HepG2 (cell line): ENCODE measurements around the gene STK11. TPM values are rescaled to one million over a fixed set of nuclear protein-coding genes. Genes with fewer than 3 reads are reported as not detected.

Source experiments
- MAZ ChIP-seq, 2 experiments: sonication (generic) in 1 of 2; formaldehyde crosslinking in 1 of 2; IDR thresholded peaks; 2 replicates each; pipeline versions ENCODE4 v1.5.0 to v1.6.1; 2012 to 2020; ENCODE audit warnings: low read depth in 2 of 2, mild to moderate bottlenecking in 2 of 2, borderline replicate concordance in 1 of 2, improper control_type of control experiment in 1 of 2, low read length in 1 of 2, missing genetic modification reagents in 1 of 2, moderate library complexity in 1 of 2
- MTA3 ChIP-seq: sonication (generic); formaldehyde crosslinking; IDR thresholded peaks from 2 replicates; pipeline ENCODE4 v1.4.0; 2020; ENCODE audit warnings: missing genetic modification reagents
- SP5 ChIP-seq: IDR thresholded peaks from 2 replicates; pipeline ENCODE4 v1.6.1; 2016; ENCODE audit warnings: low read depth, borderline replicate concordance
- SRF ChIP-seq: IDR thresholded peaks from 2 replicates; pipeline ENCODE4 v1.6.1; 2011; ENCODE audit warnings: mild to moderate bottlenecking, low read depth, low read length, moderate library complexity
- SRSF4 ChIP-seq: fragments of 200-400 bp; formaldehyde crosslinking; IDR thresholded peaks from one replicate; pipeline ENCODE4 v1.6.1; 2018; ENCODE audit warnings: mild to moderate bottlenecking, low read depth, low read length, moderate library complexity; ENCODE audit not compliant: poor library complexity, severe bottlenecking
- ZFY ChIP-seq: sonication (generic); formaldehyde crosslinking; IDR thresholded peaks from 2 replicates; pipeline ENCODE4 v1.4.0; 2020; ENCODE audit warnings: missing genetic modification reagents
- ZNF260 ChIP-seq: sonication (generic); formaldehyde crosslinking; IDR thresholded peaks from 2 replicates; pipeline ENCODE4 v1.4.0; 2020; ENCODE audit warnings: missing genetic modification reagents, low read depth, mild to moderate bottlenecking, borderline replicate concordance
- ZNF264 ChIP-seq: sonication (generic); formaldehyde crosslinking; IDR thresholded peaks from 2 replicates; pipeline ENCODE4 v1.4.0; 2020; ENCODE audit warnings: missing genetic modification reagents
- ZNF850 ChIP-seq: sonication (generic); formaldehyde crosslinking; conservative IDR thresholded peaks from 2 replicates; pipeline ENCODE4 v1.9.0; 2021; ENCODE audit warnings: mild to moderate bottlenecking, missing genetic modification reagents
- polyA plus RNA-seq, 8 experiments: library from polyadenylated mRNA; depleted of rRNA in 3 of 8; stranded (reverse) in 7 of 8; unstranded in 1 of 8; fragments of >200 nt; fragmentation: Illumina TruSeq in 4 of 8; extraction: Trizol in 4 of 8; gene quantifications; 2 replicates each; pipeline versions ENCODE4 v1.2.1 to v1.2.3, GENCODE V29; 2011 to 2016; ENCODE audit warnings: low read depth in 4 of 8, missing spikeins in 1 of 8, mixed read lengths in 1 of 8; ENCODE audit not compliant: insufficient read depth in 1 of 8
- total RNA-seq, 5 experiments: library from RNA; depleted of rRNA; stranded (reverse); fragments of >200 nt; fragmentation: Illumina TruSeq; extraction: Trizol; gene quantifications; 2 replicates each; pipeline ENCODE4 v1.2.3, GENCODE V29; 2016; ENCODE audit warnings: low read depth in 1 of 5
- TF ChIP-seq, protein P1 (sequence below): sonication (generic); formaldehyde crosslinking; IDR thresholded peaks from 2 replicates; pipeline ENCODE4 v1.4.0; 2020; ENCODE audit warnings: missing genetic modification reagents
- TF ChIP-seq, protein P2 (sequence below): sonication (generic); formaldehyde crosslinking; IDR thresholded peaks from 2 replicates; pipeline ENCODE4 v1.8.1; 2023; ENCODE audit warnings: mild to moderate bottlenecking, missing genetic modification reagents
- TF ChIP-seq, protein P3 (sequence below): sonication (generic); formaldehyde crosslinking; IDR thresholded peaks from 2 replicates; pipeline ENCODE4 v1.4.0; 2020; ENCODE audit warnings: missing genetic modification reagents, borderline replicate concordance
- TF ChIP-seq, protein P4 (sequence below): sonication (generic); formaldehyde crosslinking; IDR thresholded peaks from 2 replicates; pipeline ENCODE4 v1.5.1; 2020; ENCODE audit warnings: mild to moderate bottlenecking, missing genetic modification reagents, moderate library complexity
- TF ChIP-seq, protein P5 (sequence below): sonication (generic); formaldehyde crosslinking; IDR thresholded peaks from 2 replicates; pipeline ENCODE4 v1.4.0; 2020; ENCODE audit warnings: missing genetic modification reagents, low read depth, mild to moderate bottlenecking, borderline replicate concordance

Gene STK11
- total and polyA plus RNA-seq, 2 of the 13 experiments (the other 11 are each of a cell fraction or from before 2014, with no cell fraction given): 27.5 to 43.6 TPM

DNA sequence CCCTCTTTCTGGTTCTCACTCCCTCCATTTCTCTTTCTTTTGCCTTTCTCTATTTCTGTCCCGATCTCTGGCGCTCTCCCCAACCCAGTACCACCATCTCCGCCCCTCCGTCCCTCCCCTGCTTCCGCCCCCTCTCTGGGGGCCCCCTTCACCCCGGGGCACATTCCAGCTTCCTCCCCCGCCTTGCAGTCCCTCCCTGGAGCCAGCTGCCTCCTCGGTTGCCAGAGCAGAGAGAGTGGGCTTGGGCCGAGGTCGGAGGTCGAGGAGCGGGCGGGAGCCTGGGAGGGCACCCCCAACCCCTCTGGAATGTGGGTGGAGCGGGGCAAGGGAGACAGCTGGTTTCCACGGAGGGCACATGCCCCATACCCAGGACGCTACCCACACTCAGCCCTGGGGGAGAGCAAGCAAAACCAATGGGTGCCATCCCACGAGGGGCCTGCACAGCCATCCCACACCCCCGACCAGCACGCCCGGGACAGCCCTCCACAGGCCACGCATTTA is 57.1 kb downstream of the STK11 start (continued):
- TF ChIP-seq, protein P1, sequence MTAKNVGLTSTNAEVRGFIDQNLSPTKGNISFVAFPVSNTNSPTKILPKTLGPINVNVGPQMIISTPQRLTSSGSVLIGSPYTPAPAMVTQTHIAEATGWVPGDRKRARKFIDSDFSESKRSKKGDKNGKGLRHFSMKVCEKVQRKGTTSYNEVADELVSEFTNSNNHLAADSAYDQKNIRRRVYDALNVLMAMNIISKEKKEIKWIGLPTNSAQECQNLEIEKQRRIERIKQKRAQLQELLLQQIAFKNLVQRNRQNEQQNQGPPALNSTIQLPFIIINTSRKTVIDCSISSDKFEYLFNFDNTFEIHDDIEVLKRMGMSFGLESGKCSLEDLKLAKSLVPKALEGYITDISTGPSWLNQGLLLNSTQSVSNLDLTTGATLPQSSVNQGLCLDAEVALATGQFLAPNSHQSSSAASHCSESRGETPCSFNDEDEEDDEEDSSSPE (CRISPR knock-in tag): no peak
- TF ChIP-seq, protein P2, sequence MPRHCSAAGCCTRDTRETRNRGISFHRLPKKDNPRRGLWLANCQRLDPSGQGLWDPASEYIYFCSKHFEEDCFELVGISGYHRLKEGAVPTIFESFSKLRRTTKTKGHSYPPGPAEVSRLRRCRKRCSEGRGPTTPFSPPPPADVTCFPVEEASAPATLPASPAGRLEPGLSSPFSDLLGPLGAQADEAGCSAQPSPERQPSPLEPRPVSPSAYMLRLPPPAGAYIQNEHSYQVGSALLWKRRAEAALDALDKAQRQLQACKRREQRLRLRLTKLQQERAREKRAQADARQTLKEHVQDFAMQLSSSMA (CRISPR knock-in tag): no peak
- TF ChIP-seq SRSF4: no peak
- no peak for TF ChIP-seq ZNF260 (CRISPR knock-in tag)
- TF ChIP-seq ZNF264: no peak
- TF ChIP-seq, protein P3, sequence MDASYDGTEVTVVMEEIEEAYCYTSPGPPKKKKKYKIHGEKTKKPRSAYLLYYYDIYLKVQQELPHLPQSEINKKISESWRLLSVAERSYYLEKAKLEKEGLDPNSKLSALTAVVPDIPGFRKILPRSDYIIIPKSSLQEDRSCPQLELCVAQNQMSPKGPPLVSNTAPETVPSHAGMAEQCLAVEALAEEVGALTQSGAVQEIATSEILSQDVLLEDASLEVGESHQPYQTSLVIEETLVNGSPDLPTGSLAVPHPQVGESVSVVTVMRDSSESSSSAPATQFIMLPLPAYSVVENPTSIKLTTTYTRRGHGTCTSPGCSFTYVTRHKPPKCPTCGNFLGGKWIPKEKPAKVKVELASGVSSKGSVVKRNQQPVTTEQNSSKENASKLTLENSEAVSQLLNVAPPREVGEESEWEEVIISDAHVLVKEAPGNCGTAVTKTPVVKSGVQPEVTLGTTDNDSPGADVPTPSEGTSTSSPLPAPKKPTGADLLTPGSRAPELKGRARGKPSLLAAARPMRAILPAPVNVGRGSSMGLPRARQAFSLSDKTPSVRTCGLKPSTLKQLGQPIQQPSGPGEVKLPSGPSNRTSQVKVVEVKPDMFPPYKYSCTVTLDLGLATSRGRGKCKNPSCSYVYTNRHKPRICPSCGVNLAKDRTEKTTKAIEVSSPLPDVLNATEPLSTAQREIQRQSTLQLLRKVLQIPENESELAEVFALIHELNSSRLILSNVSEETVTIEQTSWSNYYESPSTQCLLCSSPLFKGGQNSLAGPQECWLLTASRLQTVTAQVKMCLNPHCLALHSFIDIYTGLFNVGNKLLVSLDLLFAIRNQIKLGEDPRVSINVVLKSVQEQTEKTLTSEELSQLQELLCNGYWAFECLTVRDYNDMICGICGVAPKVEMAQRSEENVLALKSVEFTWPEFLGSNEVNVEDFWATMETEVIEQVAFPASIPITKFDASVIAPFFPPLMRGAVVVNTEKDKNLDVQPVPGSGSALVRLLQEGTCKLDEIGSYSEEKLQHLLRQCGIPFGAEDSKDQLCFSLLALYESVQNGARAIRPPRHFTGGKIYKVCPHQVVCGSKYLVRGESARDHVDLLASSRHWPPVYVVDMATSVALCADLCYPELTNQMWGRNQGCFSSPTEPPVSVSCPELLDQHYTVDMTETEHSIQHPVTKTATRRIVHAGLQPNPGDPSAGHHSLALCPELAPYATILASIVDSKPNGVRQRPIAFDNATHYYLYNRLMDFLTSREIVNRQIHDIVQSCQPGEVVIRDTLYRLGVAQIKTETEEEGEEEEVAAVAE (CRISPR knock-in tag): no peak
- TF ChIP-seq, protein P4, sequence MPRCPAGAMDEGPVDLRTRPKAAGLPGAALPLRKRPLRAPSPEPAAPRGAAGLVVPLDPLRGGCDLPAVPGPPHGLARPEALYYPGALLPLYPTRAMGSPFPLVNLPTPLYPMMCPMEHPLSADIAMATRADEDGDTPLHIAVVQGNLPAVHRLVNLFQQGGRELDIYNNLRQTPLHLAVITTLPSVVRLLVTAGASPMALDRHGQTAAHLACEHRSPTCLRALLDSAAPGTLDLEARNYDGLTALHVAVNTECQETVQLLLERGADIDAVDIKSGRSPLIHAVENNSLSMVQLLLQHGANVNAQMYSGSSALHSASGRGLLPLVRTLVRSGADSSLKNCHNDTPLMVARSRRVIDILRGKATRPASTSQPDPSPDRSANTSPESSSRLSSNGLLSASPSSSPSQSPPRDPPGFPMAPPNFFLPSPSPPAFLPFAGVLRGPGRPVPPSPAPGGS (CRISPR knock-in tag): 0 out of 2 replicates have a peak, but pooled peaks have one; percentile 4
- peak; percentile 72; the same call in 1 of the 2 replicates for TF ChIP-seq SP5 (CRISPR knock-in tag)
- no peak for TF ChIP-seq ZFY (CRISPR knock-in tag)
- TF ChIP-seq MAZ (IDR thresholded peaks at IDR 0.05; ENCODE audit: borderline replicate concordance, low read depth, low read length): peak; percentile 69; the same call in 1 of the 2 replicates
- 0 out of 2 replicates have a peak, but pooled peaks have one; percentile 39 for TF ChIP-seq MAZ (CRISPR knock-in tag; IDR thresholded peaks at IDR 0.05; ENCODE audit: low read depth)
- TF ChIP-seq MTA3 (CRISPR knock-in tag): no peak
- TF ChIP-seq SRF: no peak
- TF ChIP-seq ZNF850 (CRISPR knock-in tag): no peak
- TF ChIP-seq, protein P5, sequence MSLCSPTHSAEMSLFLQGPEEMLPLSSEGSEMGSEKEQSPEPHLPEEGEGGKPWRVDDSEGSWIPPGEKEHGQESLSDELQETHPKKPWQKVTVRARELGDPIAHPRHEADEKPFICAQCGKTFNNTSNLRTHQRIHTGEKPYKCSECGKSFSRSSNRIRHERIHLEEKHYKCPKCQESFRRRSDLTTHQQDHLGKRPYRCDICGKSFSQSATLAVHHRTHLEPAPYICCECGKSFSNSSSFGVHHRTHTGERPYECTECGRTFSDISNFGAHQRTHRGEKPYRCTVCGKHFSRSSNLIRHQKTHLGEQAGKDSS (CRISPR knock-in tag): peak; percentile 51; the same call in 1 of the 2 replicates
